ENCODE measurements around the gene MAST4. TPM values are rescaled to one million over a fixed set of nuclear protein-coding genes. Genes with fewer than 3 reads are reported as not detected.

Gene MAST4
- total and polyA plus RNA-seq, 2 of the 8 experiments (the other 6 are each of a cell fraction or from before 2014, with no cell fraction given) = 1.5 to 2.6 TPM

- CTCF ChIA-PET (ENCODE audit: partially characterized antibody) = interaction anchor here (0.6 to 1.3 kb wide), 2 partner anchors 41 to 152 kb away, joined by 3 to 4 read pairs; no protein-coding TSS in a partner anchor
- FAIRE-seq = no peak
- no peak for TF ChIP-seq SP1 (IDR thresholded peaks at IDR 0.05; ENCODE audit: low read depth, low read length)
- no peak for TF ChIP-seq ASH2L (IDR thresholded peaks at IDR 0.05; ENCODE audit: low read length)
- TF ChIP-seq BACH1 (IDR thresholded peaks at IDR 0.05; ENCODE audit: low read length) = no peak
- no peak for TF ChIP-seq POLR2A (IDR thresholded peaks at IDR 0.05; ENCODE audit: control extremely low read depth in 1 of 2, low read depth in 2 of 2, low read length in 2 of 2)
- no peak for TF ChIP-seq ATF3 (IDR thresholded peaks at IDR 0.05; ENCODE audit: insufficient read depth, low read depth, low read length)
- TF ChIP-seq PHF8 (conservative IDR thresholded peaks at IDR 0.05; ENCODE audit: low read depth, low read length) = no peak
- no peak for TF ChIP-seq JUND (IDR thresholded peaks at IDR 0.05; ENCODE audit: low read length)
- no peak for TF ChIP-seq SP4 (IDR thresholded peaks at IDR 0.05; ENCODE audit: low read length)
- TF ChIP-seq FOSL1 (IDR thresholded peaks at IDR 0.05; ENCODE audit: insufficient read depth, low read depth, low read length) = no peak
- no peak for TF ChIP-seq EP300 (IDR thresholded peaks at IDR 0.05; ENCODE audit: borderline replicate concordance in 1 of 2, low read depth in 2 of 2, low read length in 2 of 2)
- TF ChIP-seq CEBPB (IDR thresholded peaks at IDR 0.05; ENCODE audit: low read depth, low read length) = no peak
- no peak for TF ChIP-seq EZH2 (IDR thresholded peaks at IDR 0.05; ENCODE audit: low read depth, low read length, severe bottlenecking)
- TF ChIP-seq SP2 (IDR thresholded peaks at IDR 0.05; ENCODE audit: low read length) = no peak
- TF ChIP-seq ZNF274 (IDR thresholded peaks at IDR 0.05; ENCODE audit: borderline replicate concordance, extremely low read depth, low read length) = no peak
Measured at GRCh38 chr5:66856041-66856805, 260.0 kb downstream of the MAST4 start.

More at GRCh38 chr5:66856041-66856805, 260.0 kb downstream of the MAST4 start:
- H3K9ac ChIP-seq (replicated peaks in 1 of 4; ENCODE audit: extremely low read depth in 1 of 4, low read depth in 3 of 4, low read length in 3 of 4) = no peak overlapping the region
- no peak overlapping the region for H3K14ac ChIP-seq (ENCODE audit: insufficient read length)
- no peak overlapping the region for H2AFZ ChIP-seq (ENCODE audit: low read length)
- H4K20me1 ChIP-seq (replicated peaks in 1 of 2; ENCODE audit: control insufficient read depth in 1 of 2, insufficient read depth in 2 of 2, low read length in 2 of 2) = no peaks in the 10 kb centered on the region
- POLR2A ChIA-PET (ENCODE audit: partially characterized antibody) = no interaction called here
- H3K79me1 ChIP-seq (ENCODE audit: low read depth, low read length) = no peaks in the 10 kb centered on the region
- no peak overlapping the region for H2AK5ac ChIP-seq (ENCODE audit: low read depth, low read length)
- no peak overlapping the region for H2BK20ac ChIP-seq (ENCODE audit: low read length)
- H3K27ac ChIP-seq (ENCODE audit: low read depth, low read length) = no peak overlapping the region
- H3K4me1 ChIP-seq (replicated peaks in 1 of 4; ENCODE audit: control insufficient read depth in 3 of 4, insufficient read depth in 4 of 4, low read length in 3 of 4) = peaks cover 0 to 3% (median 0%) of the 10 kb centered on the region in 4 experiments; a peak in 1 of 7 replicates
- H3K27me3 ChIP-seq (replicated peaks in 1 of 4; ENCODE audit: control insufficient read depth in 3 of 4, extremely low read depth in 1 of 4, insufficient read depth in 3 of 4, low read length in 3 of 4) = no peaks in the 10 kb centered on the region
- H3K79me2 ChIP-seq (ENCODE audit: control insufficient read depth in 1 of 2, insufficient read depth in 2 of 2, low read length in 2 of 2) = no peaks in the 10 kb centered on the region
- H3K4ac ChIP-seq (replicated peaks; ENCODE audit: insufficient read length, low read depth, low read length) = no peak overlapping the region
- H3K9me3 ChIP-seq (ENCODE audit: insufficient read depth in 2 of 2, low read depth in 1 of 2, low read length in 1 of 2) = no peaks in the 10 kb centered on the region
- no peak overlapping the region for H2BK120ac ChIP-seq (replicated peaks; ENCODE audit: low read depth, low read length)
- no peak overlapping the region for H2BK5ac ChIP-seq (ENCODE audit: low read depth, low read length)
- H2BK15ac ChIP-seq (ENCODE audit: low read length) = no peak overlapping the region
- H3K36me3 ChIP-seq (ENCODE audit: control insufficient read depth in 2 of 4, insufficient read depth in 4 of 4, low read length in 3 of 4) = no peaks in the 10 kb centered on the region
- H3K18ac ChIP-seq (ENCODE audit: extremely low read depth, low read length) = no peak overlapping the region
- peak overlapping the region; percentile 6 for H3K23ac ChIP-seq (ENCODE audit: insufficient read length)
- H4K8ac ChIP-seq (ENCODE audit: extremely low read depth, insufficient read depth, low read length) = no peak overlapping the region
- H3K56ac ChIP-seq (replicated peaks; ENCODE audit: insufficient read length, low read depth, low read length) = no peak overlapping the region
- no peaks in the 10 kb centered on the region for H3K23me2 ChIP-seq (ENCODE audit: low read depth, low read length)
- no peak overlapping the region for H2BK12ac ChIP-seq (ENCODE audit: low read depth, low read length)
- DNase-seq (ENCODE audit: low read depth in 1 of 2, low spot score in 2 of 2) = no peak
- H3K4me3 ChIP-seq (ENCODE audit: extremely low read depth in 1 of 4, insufficient read depth in 2 of 4, low read depth in 3 of 4, low read length in 4 of 4) = no peak overlapping the region
- H4K5ac ChIP-seq (ENCODE audit: insufficient read length, low read depth, low read length) = no peak overlapping the region
- no peak overlapping the region for H3K4me2 ChIP-seq (ENCODE audit: insufficient read depth in 1 of 2, low read depth in 2 of 2, low read length in 2 of 2)
- no peak overlapping the region for H4K91ac ChIP-seq (replicated peaks; ENCODE audit: insufficient read length, low read length)
- WGBS, 2 experiments (ENCODE audit: extremely low coverage in 1 of 2, insufficient coverage in 1 of 2, insufficient read length in 1 of 2, insufficient replicate concordance in 2 of 2, low coverage in 1 of 2, low lambda C conversion rate in 2 of 2, missing lambda C conversion rate in 1 of 2) = 79% methylated on average over 2 of the region's 2 CpGs; no CpG with 5 or more reads in 1 of the 2 experiments

Data from H1 (cell line).